OCI-LY1 (cell line): Measurements from ENCODE around the gene SCN5A.

ENCODE experiments used
- H2AFZ ChIP-seq: fragments of 200-600 bp; sonication (generic), shearing (Covaris generic); 2 replicates; pipeline ENCODE4 v1.6.0; 2014; ENCODE audit warnings: antibody characterized with exemption, mild to moderate bottlenecking, low read length
- H3F3A ChIP-seq: fragments of 200-600 bp; sonication (generic), shearing (Covaris generic); 2 replicates; pipeline ENCODE4 v1.6.0; 2014; ENCODE audit warnings: mild to moderate bottlenecking, antibody characterized with exemption, low read length, moderate library complexity; ENCODE audit not compliant: insufficient read depth
- H3K27ac ChIP-seq: fragments of 200-600 bp; sonication (generic); 2 replicates; pipeline ENCODE4 v1.5.1; 2014; ENCODE audit warnings: low read length, mixed run types, mild to moderate bottlenecking, low read depth; ENCODE audit not compliant: poor library complexity, severe bottlenecking
- H3K27me3 ChIP-seq: fragments of 200-600 bp; sonication (generic); 2 replicates; pipeline ENCODE4 v1.6.0; 2014; ENCODE audit warnings: antibody characterized with exemption, mild to moderate bottlenecking, low read length, moderate library complexity; ENCODE audit not compliant: insufficient read depth
- H3K36me3 ChIP-seq: fragments of 200-600 bp; sonication (generic); 2 replicates; pipeline ENCODE4 v1.6.1; 2014; ENCODE audit warnings: mild to moderate bottlenecking, antibody characterized with exemption, low read length, moderate library complexity, mixed read lengths; ENCODE audit not compliant: insufficient read depth
- H3K4me1 ChIP-seq: fragments of 200-600 bp; sonication (generic); 2 replicates; pipeline ENCODE4 v1.5.1; 2014; ENCODE audit warnings: mild to moderate bottlenecking, low read length, moderate library complexity; ENCODE audit not compliant: insufficient read depth, severe bottlenecking
- H3K4me2 ChIP-seq: fragments of 200-600 bp; sonication (generic), shearing (Covaris generic); 2 replicates; pipeline ENCODE4 v1.6.1; 2014; ENCODE audit warnings: low read length
- H3K4me3 ChIP-seq: fragments of 200-600 bp; sonication (generic); 2 replicates; pipeline ENCODE4 v1.5.1; 2014; ENCODE audit warnings: low read length, low read depth, mild to moderate bottlenecking, mixed read lengths; ENCODE audit not compliant: poor library complexity, severe bottlenecking
- H3K79me2 ChIP-seq: fragments of 200-600 bp; shearing (Covaris generic); 2 replicates; pipeline ENCODE4 v1.6.1; 2016; ENCODE audit warnings: mixed run types, low read length, mixed read lengths; ENCODE audit not compliant: insufficient read depth
- H3K9ac ChIP-seq: fragments of 200-600 bp; sonication (generic), shearing (Covaris generic); 2 replicates; pipeline ENCODE4 v1.6.1; 2014; ENCODE audit warnings: mild to moderate bottlenecking, low read length, mixed read lengths
- H3K9me2 ChIP-seq: fragments of 200-600 bp; sonication (generic), shearing (Covaris generic); 2 replicates; pipeline ENCODE4 v1.6.1; 2014; ENCODE audit warnings: low read depth, mild to moderate bottlenecking, low read length, mixed read lengths
- H3K9me3 ChIP-seq: fragments of 200-600 bp; shearing (Covaris generic); 2 replicates; pipeline ENCODE4 v1.6.1; 2014; ENCODE audit warnings: low read length, mixed read lengths
- H4K20me1 ChIP-seq: fragments of 200-600 bp; sonication (generic), shearing (Covaris generic); 2 replicates; pipeline ENCODE4 v1.6.0; 2016; ENCODE audit warnings: mild to moderate bottlenecking, low read length; ENCODE audit not compliant: insufficient read depth
- CTCF ChIP-seq: fragments of 200-600 bp; sonication (generic), shearing (Covaris generic); IDR thresholded peaks from 2 replicates; pipeline ENCODE4 v1.5.1; 2017; ENCODE audit warnings: mild to moderate bottlenecking, antibody characterized with exemption, low read length, moderate library complexity, mixed read lengths
- EZH2 ChIP-seq: fragments of 200-600 bp; sonication (generic), shearing (Covaris generic); IDR thresholded peaks from 2 replicates; pipeline ENCODE4 v1.8.0; 2017; ENCODE audit warnings: borderline replicate concordance, mixed run types, mild to moderate bottlenecking, antibody characterized with exemption, low read length, moderate library complexity, mixed read lengths

SCN5A gene

DNA sequence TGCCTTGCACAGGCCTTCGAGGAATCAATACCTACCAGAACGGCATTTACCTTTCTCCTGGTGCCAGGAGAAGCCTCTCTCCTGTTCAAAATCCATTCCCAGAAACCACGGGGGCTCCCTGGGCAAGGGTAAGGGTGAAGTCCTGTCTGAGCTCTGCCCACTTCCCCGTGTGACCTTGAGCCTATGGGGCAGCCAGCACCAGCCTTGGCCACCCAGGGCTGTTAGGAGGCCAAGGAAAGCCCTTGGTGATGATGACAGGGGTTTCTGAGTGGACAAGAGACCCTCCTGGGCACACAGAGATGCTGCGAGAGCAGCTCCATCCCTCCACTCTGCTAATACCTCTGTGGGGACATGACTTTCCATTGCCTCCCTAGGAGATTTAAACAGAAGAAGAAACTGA is 5.9 kb downstream of the SCN5A start:
- H3K9me2 ChIP-seq = no peaks in the 10 kb centered on the region
- H3K4me2 ChIP-seq = no peak overlapping the region
- H3K36me3 ChIP-seq = no peaks in the 10 kb centered on the region
- no peak overlapping the region for H3K9ac ChIP-seq
- peaks cover 6% of the 10 kb centered on the region; the same call in 1 of the 2 replicates for H3K27me3 ChIP-seq
- H3K27ac ChIP-seq = no peak overlapping the region
- no peaks in the 10 kb centered on the region for H3F3A ChIP-seq
- TF ChIP-seq CTCF (no peak), EZH2 (no peak)
- H3K4me3 ChIP-seq = no peak overlapping the region
- no peaks in the 10 kb centered on the region for H3K79me2 ChIP-seq
- H3K9me3 ChIP-seq = no peaks in the 10 kb centered on the region
- no peak overlapping the region for H2AFZ ChIP-seq
- no peaks in the 10 kb centered on the region for H3K4me1 ChIP-seq
- H4K20me1 ChIP-seq = no peaks in the 10 kb centered on the region

GRCh38 chr3:38643090-38643489 is 6.4 kb downstream of the SCN5A start:
- no peak overlapping the region for H2AFZ ChIP-seq

DNA sequence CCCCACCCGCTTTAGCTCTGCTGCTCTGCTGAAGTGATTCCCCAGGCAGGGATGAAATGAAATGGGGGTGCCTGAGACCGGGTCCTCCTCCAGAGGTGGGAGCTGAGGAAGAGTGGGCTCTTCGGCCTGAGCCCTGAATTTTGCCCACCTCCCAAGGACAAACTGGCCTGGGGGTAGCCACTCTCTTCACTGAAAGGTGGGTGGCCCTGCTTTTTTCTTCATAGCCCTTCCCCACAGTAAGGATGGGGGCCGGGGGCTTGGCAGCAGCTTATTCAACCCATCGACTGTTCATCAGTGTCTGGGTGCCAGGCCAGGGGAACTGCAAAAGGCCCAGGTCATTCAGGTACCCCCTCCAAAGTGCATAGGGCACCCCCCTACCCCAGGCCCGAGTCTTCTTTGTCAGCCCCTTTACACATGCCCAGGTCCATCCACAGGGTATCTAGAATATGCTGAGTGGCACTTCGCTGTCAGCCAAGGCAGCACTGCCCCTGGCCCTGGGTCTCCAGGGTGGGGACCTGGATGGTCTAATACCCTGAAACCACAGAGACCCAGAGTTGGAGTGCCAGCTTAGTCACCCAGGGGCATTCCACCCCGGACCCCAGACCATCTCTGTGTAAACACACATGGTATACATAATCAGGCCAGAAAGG is 7.9 kb downstream of the SCN5A start:
- no peaks in the 10 kb centered on the region for H3K36me3 ChIP-seq
- peaks cover 6% of the 10 kb centered on the region; the same call in 1 of the 2 replicates for H3K27me3 ChIP-seq
- no peaks in the 10 kb centered on the region for H4K20me1 ChIP-seq
- H2AFZ ChIP-seq = no peak overlapping the region
- no peak for TF ChIP-seq EZH2
- TF ChIP-seq CTCF = no peak
- H3K4me1 ChIP-seq = no peaks in the 10 kb centered on the region
- no peaks in the 10 kb centered on the region for H3K79me2 ChIP-seq
- H3F3A ChIP-seq = no peaks in the 10 kb centered on the region
- no peak overlapping the region for H3K4me3 ChIP-seq
- no peak overlapping the region for H3K4me2 ChIP-seq
- H3K9me3 ChIP-seq = no peaks in the 10 kb centered on the region
- H3K27ac ChIP-seq = no peak overlapping the region
- H3K9me2 ChIP-seq = no peaks in the 10 kb centered on the region
- no peak overlapping the region for H3K9ac ChIP-seq

More at GRCh38 chr3:38643090-38643489, 6.4 kb downstream of the SCN5A start:
- no peaks in the 10 kb centered on the region for H3K79me2 ChIP-seq
- H3K4me2 ChIP-seq = no peak overlapping the region
- H3K27ac ChIP-seq = no peak overlapping the region
- H3K4me3 ChIP-seq = no peak overlapping the region
- H3K9me3 ChIP-seq = no peaks in the 10 kb centered on the region
- no peaks in the 10 kb centered on the region for H3K9me2 ChIP-seq
- H3K36me3 ChIP-seq = no peaks in the 10 kb centered on the region
- H4K20me1 ChIP-seq = no peaks in the 10 kb centered on the region
- H3F3A ChIP-seq = no peaks in the 10 kb centered on the region
- peaks cover 6% of the 10 kb centered on the region; the same call in 1 of the 2 replicates for H3K27me3 ChIP-seq
- H3K9ac ChIP-seq = no peak overlapping the region
- TF ChIP-seq CTCF (no peak), EZH2 (no peak)
- no peaks in the 10 kb centered on the region for H3K4me1 ChIP-seq
